ENCODE data around the gene STXBP6. TPM values are rescaled to one million over a fixed set of nuclear protein-coding genes. Genes with fewer than 3 reads are reported as not detected.

The STXBP6 gene
- total and polyA plus RNA-seq, 2 of the 13 experiments (the other 11 are each of a cell fraction or from before 2014, with no cell fraction given) = 35.3 to 42.8 TPM

DNA sequence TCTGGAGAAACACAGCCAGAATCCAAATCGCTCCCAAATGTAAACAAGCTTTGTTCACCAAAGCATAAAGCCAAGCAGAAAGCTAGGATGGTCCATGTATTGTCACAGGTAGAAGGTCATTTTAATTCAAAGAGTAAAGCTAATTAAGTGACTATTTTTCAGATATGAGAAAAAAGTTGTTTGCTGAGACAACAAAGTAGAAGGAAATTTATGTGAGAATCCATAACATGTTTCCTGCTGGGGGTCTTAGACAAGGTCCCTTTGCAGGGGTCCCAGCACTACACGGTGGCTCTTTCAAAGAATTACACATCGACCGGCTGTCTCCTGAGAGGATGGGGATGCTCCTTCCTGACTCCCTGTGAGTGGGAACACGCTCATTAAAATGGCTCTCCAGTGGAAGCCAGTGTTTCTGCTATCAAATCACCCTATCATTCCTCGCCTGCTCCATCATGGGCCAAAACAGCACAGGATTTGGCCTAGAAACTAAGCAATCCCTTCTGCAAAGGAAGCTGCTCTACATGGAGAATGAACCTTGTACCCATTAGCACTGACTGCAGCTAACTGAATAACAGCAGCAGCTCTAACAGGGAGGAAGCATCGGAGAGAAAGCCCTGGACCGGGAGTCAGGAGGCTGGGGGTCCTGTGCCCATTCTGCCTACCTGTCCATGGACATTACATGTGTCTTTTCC lies 175.3 kb downstream of the STXBP6 start (continued):
- peak in 1 of 2 experiments; percentile 65; a peak in 1 of 4 replicates for TF ChIP-seq KLF16 (CRISPR knock-in tag; IDR thresholded peaks at IDR 0.05)
- no peak for TF ChIP-seq ZNF432 (CRISPR knock-in tag; IDR thresholded peaks at IDR 0.05; ENCODE audit: borderline replicate concordance)
- TF ChIP-seq PTBP1 (IDR thresholded peaks at IDR 0.05; ENCODE audit: low read depth, low read length, poor library complexity, severe bottlenecking) = no peak
- TF ChIP-seq TFAP4 (IDR thresholded peaks at IDR 0.05; ENCODE audit: borderline replicate concordance, low read depth) = no peak
- no peak for TF ChIP-seq PCBP2 (optimal IDR thresholded peaks at IDR 0.05; ENCODE audit: low read depth, low read length, poor library complexity, severe bottlenecking)
- peak; percentile 79 for TF ChIP-seq ZMYM4 (CRISPR knock-in tag; IDR thresholded peaks at IDR 0.05)
- TF ChIP-seq HOXA5 (CRISPR knock-in tag; IDR thresholded peaks at IDR 0.05) = peak; percentile 43; the same call in 1 of the 2 replicates
- no peak for TF ChIP-seq NR2F2 (IDR thresholded peaks at IDR 0.05; ENCODE audit: borderline replicate concordance, low read depth)
- no peak for TF ChIP-seq ZSCAN29 (CRISPR knock-in tag; conservative IDR thresholded peaks at IDR 0.05)
- no peak for TF ChIP-seq PRPF4 (IDR thresholded peaks at IDR 0.05; ENCODE audit: low read depth, low read length, poor library complexity, severe bottlenecking)
- no peak for TF ChIP-seq ZXDC (CRISPR knock-in tag; IDR thresholded peaks at IDR 0.05)
- TF ChIP-seq ZBTB1 (CRISPR knock-in tag; IDR thresholded peaks at IDR 0.05; ENCODE audit: borderline replicate concordance) = no peak
- TF ChIP-seq NAIF1 (CRISPR knock-in tag; IDR thresholded peaks at IDR 0.05; ENCODE audit: borderline replicate concordance) = no peak
- no peak for TF ChIP-seq ZFP36L2 (CRISPR knock-in tag; IDR thresholded peaks at IDR 0.05)
- no peak for TF ChIP-seq DDIT3 (CRISPR knock-in tag; IDR thresholded peaks at IDR 0.05)
- no peak for TF ChIP-seq ZNF30 (CRISPR knock-in tag; IDR thresholded peaks at IDR 0.05)
- TF ChIP-seq AGO2 (optimal IDR thresholded peaks at IDR 0.05; ENCODE audit: low read depth, low read length) = no peak
- peak; percentile 99 for TF ChIP-seq HNF4A (CRISPR knock-in tag; IDR thresholded peaks at IDR 0.05)
- TF ChIP-seq ZFAT (CRISPR knock-in tag; conservative IDR thresholded peaks at IDR 0.05) = no peak
- TF ChIP-seq ZNF761 (CRISPR knock-in tag; conservative IDR thresholded peaks at IDR 0.05) = no peak
- no peak for TF ChIP-seq ZNF777 (CRISPR knock-in tag; IDR thresholded peaks at IDR 0.05)
- no peak for TF ChIP-seq NFKB2 (CRISPR knock-in tag; IDR thresholded peaks at IDR 0.05; ENCODE audit: borderline replicate concordance)
- no peak for TF ChIP-seq HDAC6 (IDR thresholded peaks at IDR 0.05; ENCODE audit: low read depth, low read length)
- TF ChIP-seq KAT7 (CRISPR knock-in tag; IDR thresholded peaks at IDR 0.05; ENCODE audit: borderline replicate concordance) = peak; percentile 31; the same call in 1 of the 2 replicates
- TF ChIP-seq CHCHD3 (CRISPR knock-in tag; IDR thresholded peaks at IDR 0.05) = no peak
- TF ChIP-seq KAT2B (IDR thresholded peaks at IDR 0.05; ENCODE audit: borderline replicate concordance, low read depth, low read length) = no peak
- no peak for TF ChIP-seq ZFP90 (CRISPR knock-in tag; IDR thresholded peaks at IDR 0.05; ENCODE audit: borderline replicate concordance)
- TF ChIP-seq KLF13 (CRISPR knock-in tag; IDR thresholded peaks at IDR 0.05) = no peak
- TF ChIP-seq CCAR2 (optimal IDR thresholded peaks at IDR 0.05; ENCODE audit: low read depth, low read length) = no peak

All from HepG2 (cell line).